HepG2 (cell line): ENCODE data around the gene SLX9. TPM values are rescaled to one million over a fixed set of nuclear protein-coding genes. Genes with fewer than 3 reads are reported as not detected.
A peak's percentile ranks its signal among the peaks of the same experiment; 100 is the strongest.

Experiments
- ATAC-seq: fragments of 200-7000 bp; cut with Tn5 transposase; 3 replicates; pipeline ENCODE4 v1.9.1; 2020; ENCODE audit warnings: mild to moderate bottlenecking, moderate library complexity
- BruUV-seq: library from RNA; stranded (reverse); fragments of 400-500 nt; replicated peaks from 2 replicates; lab custom pipeline; 2021; lab: Mats Ljungman, UMichigan
- CTCF ChIA-PET: fragments of 300-600 bp; formaldehyde crosslinking; extraction: SDS; loops from one replicate; lab custom pipeline; 2021; ENCODE audit warnings: low total read pairs, inconsistent platforms, low intra/inter-chr PET ratio; lab: Yijun Ruan, JAX
- POLR2A ChIA-PET: fragments of 350-600 bp; sonication (Branson Sonifier 250); formaldehyde crosslinking; loops from one replicate; lab custom pipeline; 2020; ENCODE audit warnings: antibody characterized with exemption, inconsistent platforms; lab: Yijun Ruan, JAX
- DNase-seq: peaks from one replicate; pipeline ENCODE4 v3.0.0-alpha.2; 2015; ENCODE audit warnings: low spot score
- FAIRE-seq: peaks from 3 replicates; lab custom pipeline; 2011; peaks lifted over from hg19 to GRCh38; lab: Jason Lieb, UNC
- H2AFZ ChIP-seq: one replicate; pipeline ENCODE4 v1.6.1; 2011; ENCODE audit warnings: low read length, inconsistent platforms
- H3K27ac ChIP-seq: fragments of 300-600 bp; 3 replicates; pipeline ENCODE4 v1.8.0; 2011; ENCODE audit warnings: mixed run types, mild to moderate bottlenecking, mixed read lengths, low read length, inconsistent platforms; ENCODE audit not compliant: insufficient read depth; ENCODE audit errors: extremely low read length
- H3K27me3 ChIP-seq, 2 experiments: fragments of 200-600 bp in 1 of 2; 2 replicates in 1 of 2; 3 replicates in 1 of 2; pipeline versions ENCODE4 v1.6.0 to v1.8.0; 2011; ENCODE audit warnings: low read length in 2 of 2, mild to moderate bottlenecking in 2 of 2, moderate library complexity in 2 of 2, inconsistent platforms in 1 of 2; ENCODE audit not compliant: insufficient read depth in 2 of 2, control insufficient read depth in 1 of 2
- H3K36me3 ChIP-seq, 2 experiments: fragments of 200-600 bp in 1 of 2; replicated peaks in 1 of 2; 2 replicates in 1 of 2; 3 replicates in 1 of 2; pipeline versions ENCODE4 v1.5.1 to v1.8.0; 2011; ENCODE audit warnings: low read length in 2 of 2, inconsistent platforms in 1 of 2; ENCODE audit not compliant: insufficient read depth in 2 of 2, control insufficient read depth in 1 of 2
- H3K4me1 ChIP-seq: 2 replicates; pipeline ENCODE4 v1.5.1; 2012; ENCODE audit warnings: low read length, inconsistent platforms; ENCODE audit not compliant: insufficient read depth
- H3K4me2 ChIP-seq: 2 replicates; pipeline ENCODE4 v1.6.0; 2011; ENCODE audit warnings: low read depth, low read length, inconsistent platforms
- H3K4me3 ChIP-seq, 3 experiments: fragments of 200-600 bp in 1 of 3; sonication (generic), shearing (Covaris generic) in 1 of 3; replicated peaks in 1 of 3; 2 replicates each; pipeline ENCODE4 v1.5.1; 2011 to 2016; ENCODE audit warnings: low read length in 3 of 3, inconsistent platforms in 2 of 3, low read depth in 2 of 3, mild to moderate bottlenecking in 2 of 3, control low read depth in 1 of 3, mixed read lengths in 1 of 3; ENCODE audit not compliant: insufficient read depth in 1 of 3
- H3K79me2 ChIP-seq: one replicate; pipeline ENCODE4 v1.6.1; 2011; ENCODE audit warnings: low read length, inconsistent platforms; ENCODE audit not compliant: insufficient read depth
- H3K9ac ChIP-seq: 2 replicates; pipeline ENCODE4 v1.6.0; 2011; ENCODE audit warnings: mild to moderate bottlenecking, low read depth, low read length, inconsistent platforms; ENCODE audit not compliant: insufficient read depth
- H3K9me3 ChIP-seq: 2 replicates; pipeline ENCODE4 v1.5.1; 2012; ENCODE audit warnings: mild to moderate bottlenecking, low read length
- H4K20me1 ChIP-seq: 2 replicates; pipeline ENCODE4 v1.6.0; 2011; ENCODE audit warnings: inconsistent platforms, mild to moderate bottlenecking, low read length, moderate library complexity; ENCODE audit not compliant: insufficient read depth
- HIC2 ChIP-seq: sonication (generic); formaldehyde crosslinking; IDR thresholded peaks from 2 replicates; pipeline ENCODE4 v1.9.0; 2022; ENCODE audit warnings: low read depth, missing genetic modification reagents
- MYPOP ChIP-seq: sonication (generic); formaldehyde crosslinking; IDR thresholded peaks from 2 replicates; pipeline ENCODE4 v1.8.1; 2023; ENCODE audit warnings: mild to moderate bottlenecking, moderate library complexity, missing genetic modification reagents
- MZF1 ChIP-seq: sonication (generic); formaldehyde crosslinking; IDR thresholded peaks from 2 replicates; pipeline ENCODE4 v1.8.1; 2023; ENCODE audit warnings: mild to moderate bottlenecking, missing genetic modification reagents, borderline replicate concordance
- NFE2L1 ChIP-seq: sonication (generic); formaldehyde crosslinking; IDR thresholded peaks from 2 replicates; pipeline ENCODE4 v1.4.0; 2020; ENCODE audit warnings: missing genetic modification reagents, mild to moderate bottlenecking, borderline replicate concordance
- TBX3 ChIP-seq: fragments of 450-650 bp; IDR thresholded peaks from 2 replicates; pipeline ENCODE4 v1.6.1; 2017; ENCODE audit warnings: antibody characterized with exemption, mild to moderate bottlenecking, inconsistent platforms, borderline replicate concordance
- ZNF275 ChIP-seq: sonication (generic); formaldehyde crosslinking; IDR thresholded peaks from 2 replicates; pipeline ENCODE4 v1.8.0; 2022; ENCODE audit warnings: missing genetic modification reagents, mild to moderate bottlenecking, inconsistent platforms, borderline replicate concordance
- ZNF687 ChIP-seq: sonication (generic); formaldehyde crosslinking; IDR thresholded peaks from 2 replicates; pipeline ENCODE4 v1.5.1; 2020; ENCODE audit warnings: mild to moderate bottlenecking, missing genetic modification reagents, moderate library complexity
- ZNF691 ChIP-seq: sonication (generic); formaldehyde crosslinking; IDR thresholded peaks from 2 replicates; pipeline ENCODE4 v1.4.0; 2020; ENCODE audit warnings: missing genetic modification reagents, low read depth, mild to moderate bottlenecking, borderline replicate concordance
- ZNF878 ChIP-seq: sonication (generic); formaldehyde crosslinking; IDR thresholded peaks from 2 replicates; pipeline ENCODE4 v1.8.1; 2023; ENCODE audit warnings: mild to moderate bottlenecking, missing genetic modification reagents, moderate library complexity
- ZSCAN21 ChIP-seq: sonication (generic); formaldehyde crosslinking; IDR thresholded peaks from 2 replicates; pipeline ENCODE4 v1.8.0; 2022; ENCODE audit warnings: mild to moderate bottlenecking, missing genetic modification reagents, moderate library complexity, borderline replicate concordance
- WGBS: methylation state at CpG from one replicate; pipeline ENCODE4 v1.1.6; 2017; ENCODE audit warnings: low lambda C conversion rate; 5-methylcytosine and 5-hydroxymethylcytosine counted together
- in situ Hi-C: cut with HindIII; loops from 2 replicates; pipeline ENCODE4 v1.10.0; 2017; ENCODE audit warnings: low pct_unique_long_range_greater_than_20kb; ENCODE audit not compliant: extremely low pct_ligation_motif_present
- intact Hi-C: fragments of 100-400 bp; cut with micrococcal nuclease; formaldehyde crosslinking; loops from one replicate; pipeline ENCODE4 v1.10.0; 2022; ENCODE audit not compliant: unreplicated experiment
- polyA plus RNA-seq, 8 experiments: library from polyadenylated mRNA; depleted of rRNA in 3 of 8; stranded (reverse) in 7 of 8; unstranded in 1 of 8; fragments of >200 nt; fragmentation: Illumina TruSeq in 4 of 8; extraction: Trizol in 4 of 8; gene quantifications; 2 replicates each; pipeline versions ENCODE4 v1.2.1 to v1.2.3, GENCODE V29; 2011 to 2016; ENCODE audit warnings: low read depth in 4 of 8, missing spikeins in 1 of 8, mixed read lengths in 1 of 8; ENCODE audit not compliant: insufficient read depth in 1 of 8
- total RNA-seq, 5 experiments: library from RNA; depleted of rRNA; stranded (reverse); fragments of >200 nt; fragmentation: Illumina TruSeq; extraction: Trizol; gene quantifications; 2 replicates each; pipeline ENCODE4 v1.2.3, GENCODE V29; 2016; ENCODE audit warnings: low read depth in 1 of 5

Gene SLX9
- total and polyA plus RNA-seq, 2 of the 13 experiments (the other 11 are each of a cell fraction or from before 2014, with no cell fraction given) = 21.0 to 47.1 TPM

GRCh38 chr21:44939532-44940115 is at the start of gene SLX9 (continued):
- TF ChIP-seq TBX3 = peak; percentile 41; the same call in 1 of the 2 replicates
- peak; percentile 92 for TF ChIP-seq MYPOP (CRISPR knock-in tag)
- 0 out of 2 replicates have a peak, but pooled peaks have one; percentile 30 for TF ChIP-seq ZNF275
- TF ChIP-seq MZF1 (CRISPR knock-in tag) = no peak

GRCh38 chr21:44890338-44890931 is 49.4 kb upstream of the SLX9 start:
- 60% methylated on average over 7 of the region's 24 CpGs for WGBS
- Histone ChIP-seq H2AFZ (no peak overlapping the region), H3K27ac (no peak overlapping the region), H3K4me2 (peak overlapping the region; percentile 26; the same call in 1 of the 2 replicates), H3K9me3 (no peaks in the 10 kb centered on the region), H4K20me1 (no peaks in the 10 kb centered on the region), H3K9ac (0 out of 2 replicates have a peak overlapping the region, but pooled peaks have one; percentile 9), H3K27me3 (peaks cover 3 to 7% of the 10 kb centered on the region in 2 experiments; a peak in 2 of 5 replicates), H3K79me2 (no peaks in the 10 kb centered on the region), H3K4me1 (peaks cover 78% of the 10 kb centered on the region), H3K36me3 (no peaks in the 10 kb centered on the region; a peak in 1 of 5 replicates), H3K4me3 (no peak overlapping the region; a peak in 2 of 6 replicates)
- ATAC-seq (peak; percentile 55), FAIRE-seq (no peak), DNase-seq (no peak)
- in situ Hi-C loops (no loop called here), intact Hi-C loops (loop anchor here (5.0 kb wide), 1 partner anchor 88 kb away; the partner anchor contains the start of gene UBE2G2)
- POLR2A ChIA-PET = interaction anchor here (1.2 to 1.6 kb wide), 5 partner anchors 12 to 23 kb away, joined by 3 to 5 read pairs (median 3); partner anchors contain the start of gene PTTG1IP
- CTCF ChIA-PET = no interaction called here
- BruUV-seq = no TSS peak
- TF ChIP-seq ZNF687 (CRISPR knock-in tag) = peak; percentile 93
- TF ChIP-seq HIC2 = 0 out of 2 replicates have a peak, but pooled peaks have one; percentile 23
- TF ChIP-seq NFE2L1 = peak; percentile 17; the same call in 1 of the 2 replicates
- 0 out of 2 replicates have a peak, but pooled peaks have one; percentile 25 for TF ChIP-seq ZNF691 (CRISPR knock-in tag)
- TF ChIP-seq ZNF878 = no peak
- no peak for TF ChIP-seq ZSCAN21 (CRISPR knock-in tag)
